Measurements from ENCODE around the gene TRMT6.

GRCh38 chr20:5974531-5974930, 24.2 kb upstream of the TRMT6 start:
- TF ChIP-seq CTCF (IDR thresholded peaks at IDR 0.05) (no peak), POLR2AphosphoS5 (IDR thresholded peaks at IDR 0.05) (no peak)
